Lung (tissue), 12 donors: ENCODE results near the gene ETV4. TPM values are rescaled to one million over a fixed set of nuclear protein-coding genes. Genes with fewer than 3 reads are reported as not detected.
A peak's percentile ranks its signal among the peaks of the same experiment; 100 is the strongest.

Source experiments
- ATAC-seq: fragments of 200-7000 bp; cut with Tn5 transposase; one replicate; pipeline ENCODE4 v1.9.1; 2020; ENCODE audit warnings: moderate number of reproducible peaks; ENCODE audit not compliant: insufficient read depth, low FRiP score
- DNase-seq, 3 donors: peaks; one replicate each; pipeline ENCODE4 v3.0.0-alpha.2; 2013 to 2017
- H3K27ac ChIP-seq, 2 donors: one replicate each; pipeline ENCODE4 v1.5.1; 2013; ENCODE audit warnings: mild to moderate bottlenecking in 2 of 2, moderate library complexity in 2 of 2, control low read depth in 1 of 2, inconsistent platforms in 1 of 2, low read depth in 1 of 2, low read length in 1 of 2
- H3K27me3 ChIP-seq, 3 donors: one replicate each; pipeline ENCODE4 v1.5.1; 2013; ENCODE audit warnings: low read length in 2 of 3; ENCODE audit not compliant: control insufficient read depth in 3 of 3, insufficient read depth in 3 of 3
- H3K36me3 ChIP-seq, 4 donors: one replicate each; pipeline ENCODE4 v1.5.1; 2013; ENCODE audit warnings: low read length in 4 of 4, mild to moderate bottlenecking in 1 of 4, moderate library complexity in 1 of 4; ENCODE audit not compliant: control insufficient read depth in 4 of 4, insufficient read depth in 4 of 4
- H3K4me1 ChIP-seq, 5 donors: one replicate each; pipeline ENCODE4 v1.5.1; 2013; ENCODE audit warnings: low read length in 5 of 5, mild to moderate bottlenecking in 2 of 5, moderate library complexity in 1 of 5; ENCODE audit not compliant: control insufficient read depth in 5 of 5, insufficient read depth in 5 of 5
- H3K4me3 ChIP-seq: one replicate; pipeline ENCODE4 v1.5.1; 2013; ENCODE audit warnings: mild to moderate bottlenecking, control low read depth, moderate library complexity
- H3K9ac ChIP-seq, 2 donors: one replicate each; pipeline ENCODE4 v1.5.1; 2013; ENCODE audit warnings: low read length in 2 of 2, control low read depth in 1 of 2; ENCODE audit not compliant: insufficient read depth in 1 of 2
- H3K9me3 ChIP-seq, 4 donors: one replicate each; pipeline ENCODE4 v1.5.1; 2013; ENCODE audit warnings: low read length in 3 of 4, mild to moderate bottlenecking in 1 of 4, moderate library complexity in 1 of 4; ENCODE audit not compliant: control insufficient read depth in 4 of 4, insufficient read depth in 3 of 4
- WGBS, 2 donors: extraction: QIAGEN DNeasy Blood & Tissue Kit; methylation state at CpG; one replicate each; pipeline ENCODE4 v1.1.7; 2013; 5-methylcytosine and 5-hydroxymethylcytosine counted together
- polyA plus RNA-seq, 2 donors: library from polyadenylated mRNA; stranded (reverse); fragments of 200-250 nt; gene quantifications; one replicate each; pipeline ENCODE4 v1.2.1, GENCODE V29; 2013
- total RNA-seq, 2 donors: library from RNA; depleted of rRNA in 1 of 2; stranded (reverse); fragments of >200 nt in 1 of 2; gene quantifications; one replicate each; pipeline ENCODE4 v1.2.1, GENCODE V29; 2014 to 2021
- TF ChIP-seq, protein P1 (sequence below): IDR thresholded peaks from 2 replicates; pipeline ENCODE4 v1.5.1; 2012; ENCODE audit warnings: mild to moderate bottlenecking; ENCODE audit errors: control extremely low read depth, extremely low read depth
- donor health status: control.
- donor health status: control.
- donor health status: Bipolar disorder and iron deficiency.
- donor health status: healthy.
- donor health status: DM: yes; HTN: yes; CAD: no.

The ETV4 gene
- total and polyA plus RNA-seq, 4 donors = 0.54 to 6.9 (median 3.3) TPM

DNA sequence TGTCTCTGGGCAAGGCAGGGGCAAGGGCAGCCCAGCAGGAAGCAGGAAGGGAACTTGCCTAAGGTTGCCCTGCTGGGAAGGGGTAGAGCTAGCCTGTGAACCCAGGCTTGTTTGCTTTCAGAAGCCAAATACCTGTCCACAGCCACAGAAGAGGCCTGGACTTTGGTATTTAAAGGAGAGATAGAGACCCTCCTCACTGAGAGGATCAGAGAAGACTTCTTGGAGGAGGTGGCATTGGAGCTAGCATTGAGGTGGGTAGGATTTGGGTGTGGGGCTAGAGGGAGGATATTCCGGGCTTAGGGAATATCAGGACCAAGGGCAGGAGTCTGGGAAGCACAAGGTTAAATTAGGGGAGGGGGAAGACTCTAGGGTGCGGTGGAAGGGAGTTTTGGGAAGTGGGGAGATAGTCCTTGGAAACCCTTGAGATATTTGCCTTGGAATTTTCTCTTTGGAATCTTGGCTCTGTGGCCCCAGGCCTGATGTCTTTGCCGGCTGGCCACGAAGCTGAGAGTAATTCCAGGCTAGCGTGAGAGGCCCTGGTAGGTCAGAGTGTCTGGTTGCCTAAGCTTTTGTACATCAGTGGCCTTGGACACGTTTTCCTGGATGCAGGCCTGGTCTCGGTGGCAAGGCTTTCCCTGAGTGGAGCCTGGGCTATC lies 13.1 kb upstream of the ETV4 start:
- DNase-seq (no peak), ATAC-seq (no peak)
- Histone ChIP-seq H3K27ac (no peak overlapping the region), H3K36me3 (no peaks in the 10 kb centered on the region), H3K4me3 (no peak overlapping the region), H3K9me3 (no peaks in the 10 kb centered on the region), H3K27me3 (peaks cover 0 to 10% (median 4%) of the 10 kb centered on the region in 3 donors), H3K4me1 (peaks cover 0 to 20% (median 7%) of the 10 kb centered on the region in 5 donors), H3K9ac (no peak overlapping the region)
- 85% methylated on average over 7 of the region's 7 CpGs for WGBS, 2 donors
- TF ChIP-seq, protein P1, sequence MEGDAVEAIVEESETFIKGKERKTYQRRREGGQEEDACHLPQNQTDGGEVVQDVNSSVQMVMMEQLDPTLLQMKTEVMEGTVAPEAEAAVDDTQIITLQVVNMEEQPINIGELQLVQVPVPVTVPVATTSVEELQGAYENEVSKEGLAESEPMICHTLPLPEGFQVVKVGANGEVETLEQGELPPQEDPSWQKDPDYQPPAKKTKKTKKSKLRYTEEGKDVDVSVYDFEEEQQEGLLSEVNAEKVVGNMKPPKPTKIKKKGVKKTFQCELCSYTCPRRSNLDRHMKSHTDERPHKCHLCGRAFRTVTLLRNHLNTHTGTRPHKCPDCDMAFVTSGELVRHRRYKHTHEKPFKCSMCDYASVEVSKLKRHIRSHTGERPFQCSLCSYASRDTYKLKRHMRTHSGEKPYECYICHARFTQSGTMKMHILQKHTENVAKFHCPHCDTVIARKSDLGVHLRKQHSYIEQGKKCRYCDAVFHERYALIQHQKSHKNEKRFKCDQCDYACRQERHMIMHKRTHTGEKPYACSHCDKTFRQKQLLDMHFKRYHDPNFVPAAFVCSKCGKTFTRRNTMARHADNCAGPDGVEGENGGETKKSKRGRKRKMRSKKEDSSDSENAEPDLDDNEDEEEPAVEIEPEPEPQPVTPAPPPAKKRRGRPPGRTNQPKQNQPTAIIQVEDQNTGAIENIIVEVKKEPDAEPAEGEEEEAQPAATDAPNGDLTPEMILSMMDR = no peak

DNA sequence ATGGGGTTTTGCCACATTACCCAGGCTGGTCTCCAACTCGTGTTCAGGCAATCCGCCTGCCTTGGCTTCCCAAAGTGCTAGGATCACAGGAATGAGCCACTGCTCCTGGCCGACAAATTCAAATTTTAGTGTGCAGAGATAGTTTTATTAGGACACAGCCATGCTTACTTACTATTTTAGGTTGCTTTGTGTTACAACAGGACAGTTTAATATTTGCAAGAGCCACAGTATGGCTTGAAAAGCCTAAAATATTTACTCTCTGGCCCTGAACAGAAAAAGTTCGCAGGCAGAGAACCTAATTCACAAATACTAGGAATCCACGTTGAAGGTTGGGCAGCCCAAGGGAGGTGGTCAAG lies 12.6 kb upstream of the ETV4 start:
- 80 to 89% methylated on average over 5 of the region's 5 CpGs for WGBS, 2 donors
- Histone ChIP-seq H3K4me3 (no peak overlapping the region), H3K36me3 (no peaks in the 10 kb centered on the region), H3K9me3 (no peaks in the 10 kb centered on the region), H3K9ac (no peak overlapping the region), H3K27ac (no peak overlapping the region), H3K27me3 (peaks cover 0 to 13% (median 4%) of the 10 kb centered on the region in 3 donors), H3K4me1 (peaks cover 0 to 19% (median 7%) of the 10 kb centered on the region in 5 donors)
- DNase-seq = no peak
- TF ChIP-seq, protein P1 = no peak
- no peak for ATAC-seq

- ATAC-seq (peak; percentile 78), DNase-seq (peak; percentile 39 to 66 (median 62))
- H3K36me3 ChIP-seq = no peaks in the 10 kb centered on the region
- TF ChIP-seq, protein P1 = no peak
- H3K9ac ChIP-seq = no peak overlapping the region
- no peaks in the 10 kb centered on the region for H3K9me3 ChIP-seq
- WGBS, 2 donors = 24 to 31% methylated on average over 5 of the region's 5 CpGs
- H3K4me3 ChIP-seq = no peak overlapping the region
- peaks cover 0 to 15% (median 3%) of the 10 kb centered on the region in 3 donors for H3K27me3 ChIP-seq
- no peak overlapping the region for H3K27ac ChIP-seq
- peaks cover 0 to 10% (median 3%) of the 10 kb centered on the region in 5 donors for H3K4me1 ChIP-seq
These were observed 10.2 kb upstream of the ETV4 start for GRCh38 chr17:43556292-43556691.

GRCh38 chr17:43554857-43555256 lies 8.7 kb upstream of the ETV4 start:
- ATAC-seq (no peak), DNase-seq (no peak)
- H3K9me3 ChIP-seq = no peaks in the 10 kb centered on the region
- TF ChIP-seq, protein P1 = no peak
- no peak overlapping the region for H3K27ac ChIP-seq
- peaks cover 0 to 10% (median 3%) of the 10 kb centered on the region in 5 donors for H3K4me1 ChIP-seq
- 49 to 68% methylated on average over 6 of the region's 6 CpGs for WGBS, 2 donors
- H3K27me3 ChIP-seq = peaks cover 0 to 15% (median 3%) of the 10 kb centered on the region in 3 donors
- H3K36me3 ChIP-seq = no peaks in the 10 kb centered on the region
- H3K9ac ChIP-seq = no peak overlapping the region
- no peak overlapping the region for H3K4me3 ChIP-seq
